ENCODE results near the gene FUT6. TPM values are rescaled to one million over a fixed set of nuclear protein-coding genes. Genes with fewer than 3 reads are reported as not detected.
"Not testable (repeated sequence)": the region's sequence is repeated elsewhere in the genome, so short reads cannot be mapped to it uniquely, and the experiment has no call there.

Gene FUT6
- total and polyA plus RNA-seq, 2 experiments from 2014 or later, result not detected

DNA sequence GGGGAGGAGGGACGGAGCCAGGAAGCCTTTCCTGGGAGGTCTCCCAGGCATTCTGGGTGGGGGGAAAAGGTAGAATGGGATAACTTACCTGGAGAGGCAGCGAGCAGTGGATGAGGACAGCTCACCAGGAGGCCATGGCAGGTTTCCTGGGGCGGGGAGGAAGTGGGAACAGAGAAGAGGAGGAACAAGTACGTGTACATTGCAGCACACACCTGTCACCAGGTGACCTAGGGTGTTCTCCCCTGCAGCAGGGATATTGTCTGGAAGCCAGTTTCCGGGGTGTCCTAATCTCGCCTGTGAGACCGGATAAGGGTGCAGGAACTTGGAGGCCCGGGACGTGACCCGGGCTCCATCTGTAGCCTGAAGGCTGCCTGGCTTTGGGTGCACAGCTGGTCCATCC lies 11.8 kb upstream of the FUT6 start, which contains the start of gene FUT3:
FUT3 (minus strand) TSS at position 148 of the 400 bp plus-strand sequence.
- Histone ChIP-seq H3K9me2 (ENCODE audit: insufficient read depth) (no peaks in the 10 kb centered on the region), H3K4me1 (ENCODE audit: insufficient read depth) (no peaks in the 10 kb centered on the region), H3K4me3 (no peak within 1 kb of the TSS), H3K27ac (no peak within 1 kb of the TSS), H3F3A (ENCODE audit: insufficient read depth) (no peaks in the 10 kb centered on the region), H2AFZ (no peak within 1 kb of the TSS), H4K20me1 (ENCODE audit: insufficient read depth) (no peaks in the 10 kb centered on the region), H3K4me2 (ENCODE audit: unreplicated experiment) (no peak within 1 kb of the TSS), H3K79me2 (ENCODE audit: insufficient read depth) (no peaks in the 10 kb centered on the region), H3K27me3 (replicated peaks; ENCODE audit: insufficient read depth) (peaks cover 14% of the 10 kb centered on the region; the same call in 1 of the 2 replicates), H3K9ac (no peak within 1 kb of the TSS), H3K36me3 (ENCODE audit: low read depth) (no peaks in the 10 kb centered on the region), H3K9me3 (ENCODE audit: low read depth) (no peaks in the 10 kb centered on the region)
- in situ Hi-C loops (cut with MboI), result no loop called here
- TF ChIP-seq EZH2phosphoT487 (IDR thresholded peaks at IDR 0.05; ENCODE audit: insufficient read depth, low read depth), result no peak
- DNase-seq, result no peak
- 67 to 76% methylated on average over 9 to 10 of the region's 10 CpGs for WGBS, 2 experiments (ENCODE audit: low coverage in 1 of 2, low lambda C conversion rate in 2 of 2, missing lambda C conversion rate in 2 of 2)

DNA sequence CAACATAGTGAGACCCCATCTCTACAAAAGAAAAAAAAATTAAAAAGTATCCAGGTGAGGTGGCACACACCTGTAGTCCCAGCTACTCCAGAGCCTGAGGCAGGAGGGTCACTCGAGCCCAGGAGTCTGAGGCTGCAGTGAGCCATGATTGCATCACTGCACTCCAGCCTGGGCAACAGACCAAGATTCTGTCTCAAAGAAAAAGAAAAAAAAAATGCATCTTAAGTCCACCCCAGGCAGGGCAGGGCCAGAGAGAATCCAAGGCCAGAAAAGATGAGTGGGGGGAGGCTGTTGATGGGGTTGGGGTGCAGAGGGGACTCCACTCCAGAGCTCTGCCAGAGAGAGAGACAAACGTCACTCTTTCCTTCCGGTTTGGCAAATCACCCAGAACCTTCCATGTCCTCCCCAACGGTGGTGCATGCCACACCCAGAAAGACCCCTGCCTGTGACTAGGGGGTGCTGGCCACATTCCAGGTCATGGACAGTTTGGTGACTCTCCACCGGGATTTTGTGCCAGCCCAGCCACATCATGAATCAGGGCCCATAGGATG lies 11.3 kb upstream of the FUT6 start:
- Histone ChIP-seq H3K27ac (no peak overlapping the region), H3K27me3 (replicated peaks; ENCODE audit: insufficient read depth) (peaks cover 14% of the 10 kb centered on the region; the same call in 1 of the 2 replicates), H3K4me2 (ENCODE audit: unreplicated experiment) (no peak overlapping the region), H2AFZ (no peak overlapping the region), H3K79me2 (ENCODE audit: insufficient read depth) (no peaks in the 10 kb centered on the region), H3K4me3 (no peak overlapping the region), H3K36me3 (ENCODE audit: low read depth) (no peaks in the 10 kb centered on the region), H4K20me1 (ENCODE audit: insufficient read depth) (no peaks in the 10 kb centered on the region), H3K9ac (no peak overlapping the region), H3K4me1 (ENCODE audit: insufficient read depth) (no peaks in the 10 kb centered on the region), H3K9me2 (ENCODE audit: insufficient read depth) (no peaks in the 10 kb centered on the region), H3F3A (ENCODE audit: insufficient read depth) (no peaks in the 10 kb centered on the region), H3K9me3 (ENCODE audit: low read depth) (no peaks in the 10 kb centered on the region)
- TF ChIP-seq EZH2phosphoT487 (IDR thresholded peaks at IDR 0.05; ENCODE audit: insufficient read depth, low read depth) (no peak), EZH2 (IDR thresholded peaks at IDR 0.05; ENCODE audit: insufficient read depth, poor library complexity, severe bottlenecking) (no peak)
- in situ Hi-C loops (cut with MboI), result no loop called here
- 2 to 3% methylated on average over 5 of the region's 5 CpGs for WGBS, 2 experiments (ENCODE audit: low coverage in 1 of 2, low lambda C conversion rate in 2 of 2, missing lambda C conversion rate in 2 of 2)
- peak; percentile 53 for DNase-seq

DNA sequence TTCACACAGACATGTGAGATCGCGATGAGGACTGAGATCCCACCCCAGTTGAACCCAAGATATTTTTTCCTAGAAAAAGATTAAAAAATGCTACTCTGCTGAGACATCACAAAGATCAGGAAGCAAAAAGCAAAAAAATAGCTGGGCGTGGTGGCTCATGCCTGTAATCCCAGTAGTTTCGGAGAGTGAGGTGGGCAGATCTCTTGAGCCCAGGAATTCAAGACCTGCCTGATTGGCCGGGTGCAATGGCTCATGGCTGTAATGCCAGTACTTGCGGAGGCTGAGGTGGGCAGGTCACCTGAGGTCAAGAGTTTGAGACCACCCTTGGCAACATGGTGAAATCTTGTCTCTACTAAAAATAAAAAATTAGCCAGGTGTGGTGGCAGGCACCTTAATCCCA lies 10.7 kb upstream of the FUT6 start:
- TF ChIP-seq EZH2 (IDR thresholded peaks at IDR 0.05; ENCODE audit: insufficient read depth, poor library complexity, severe bottlenecking) (no peak), EZH2phosphoT487 (IDR thresholded peaks at IDR 0.05; ENCODE audit: insufficient read depth, low read depth) (no peak)
- Histone ChIP-seq H3F3A (ENCODE audit: insufficient read depth) (no peaks in the 10 kb centered on the region), H2AFZ (no peak overlapping the region), H3K27me3 (replicated peaks; ENCODE audit: insufficient read depth) (peaks cover 14% of the 10 kb centered on the region; the same call in 1 of the 2 replicates), H3K36me3 (ENCODE audit: low read depth) (no peaks in the 10 kb centered on the region), H3K9ac (no peak overlapping the region), H3K9me2 (ENCODE audit: insufficient read depth) (no peaks in the 10 kb centered on the region), H3K4me3 (no peak overlapping the region), H3K4me2 (ENCODE audit: unreplicated experiment) (no peak overlapping the region), H3K79me2 (ENCODE audit: insufficient read depth) (no peaks in the 10 kb centered on the region), H3K4me1 (ENCODE audit: insufficient read depth) (no peaks in the 10 kb centered on the region), H3K27ac (no peak overlapping the region), H3K9me3 (ENCODE audit: low read depth) (no peaks in the 10 kb centered on the region), H4K20me1 (ENCODE audit: insufficient read depth) (no peaks in the 10 kb centered on the region)
- no peak for DNase-seq
- WGBS, 2 experiments (ENCODE audit: low coverage in 1 of 2, low lambda C conversion rate in 2 of 2, missing lambda C conversion rate in 2 of 2), result 70 to 75% methylated on average over 6 of the region's 6 CpGs
- in situ Hi-C loops (cut with MboI), result no loop called here

DNA sequence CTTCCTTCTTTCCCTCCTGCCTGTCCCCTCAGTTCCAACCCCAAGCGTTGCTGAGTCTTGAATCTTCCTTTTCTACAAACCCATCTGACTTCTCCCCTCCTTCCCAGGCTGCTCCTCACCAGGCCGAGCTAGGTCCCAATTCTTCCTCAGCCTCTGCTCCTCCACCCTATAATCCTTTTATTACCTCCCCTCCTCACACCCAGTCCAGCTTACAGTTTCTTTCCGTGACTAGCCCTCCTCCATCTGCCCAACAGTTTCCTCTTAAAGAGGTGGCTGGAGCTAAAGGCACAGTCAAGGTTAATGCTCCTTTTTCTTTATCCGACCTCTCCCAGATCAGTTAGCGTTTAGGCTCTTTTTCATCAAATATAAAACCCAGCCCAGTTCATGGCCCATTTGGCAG lies 9.1 kb upstream of the FUT6 start:
- H3K4me2 ChIP-seq (ENCODE audit: unreplicated experiment); H3K9me3 ChIP-seq (ENCODE audit: low read depth); H3K27ac ChIP-seq; H3K9me2 ChIP-seq (ENCODE audit: insufficient read depth); H3K27me3 ChIP-seq (replicated peaks; ENCODE audit: insufficient read depth); H3K9ac ChIP-seq; H3K79me2 ChIP-seq (ENCODE audit: insufficient read depth); H3K4me3 ChIP-seq; DNase-seq; in situ Hi-C loops (cut with MboI); H3F3A ChIP-seq (ENCODE audit: insufficient read depth); H2AFZ ChIP-seq; H3K36me3 ChIP-seq (ENCODE audit: low read depth); H3K4me1 ChIP-seq (ENCODE audit: insufficient read depth); H4K20me1 ChIP-seq (ENCODE audit: insufficient read depth): not testable (repeated sequence)
- WGBS, 2 experiments (ENCODE audit: low coverage in 1 of 2, low lambda C conversion rate in 2 of 2, missing lambda C conversion rate in 2 of 2), result 51 to 60% methylated on average over 5 of the region's 5 CpGs

DNA sequence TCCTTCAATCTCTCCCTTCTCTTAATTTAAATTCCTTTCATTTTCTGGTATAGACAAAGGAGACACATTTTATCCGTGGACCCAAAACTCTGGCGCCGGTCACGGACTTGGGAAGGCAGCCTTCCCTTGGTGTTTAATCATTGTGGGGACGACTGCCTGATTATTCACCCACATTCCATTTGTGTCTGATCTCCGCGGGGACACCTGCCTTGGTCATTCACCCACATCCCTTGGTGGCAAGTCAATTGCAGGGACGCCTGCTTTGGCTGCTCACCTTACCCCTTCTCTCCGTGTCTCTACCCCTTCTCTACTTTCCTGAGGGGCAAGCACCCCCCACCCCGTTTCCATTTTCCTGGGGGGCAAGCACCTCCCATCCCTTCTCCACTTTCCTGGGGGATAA lies 8.3 kb upstream of the FUT6 start:
- H3K79me2 ChIP-seq (ENCODE audit: insufficient read depth); H3K9me2 ChIP-seq (ENCODE audit: insufficient read depth); H3K4me2 ChIP-seq (ENCODE audit: unreplicated experiment); H3K36me3 ChIP-seq (ENCODE audit: low read depth); H3F3A ChIP-seq (ENCODE audit: insufficient read depth); H3K4me3 ChIP-seq; in situ Hi-C loops (cut with MboI); H3K27me3 ChIP-seq (replicated peaks; ENCODE audit: insufficient read depth); H4K20me1 ChIP-seq (ENCODE audit: insufficient read depth); H3K9ac ChIP-seq; DNase-seq; H3K4me1 ChIP-seq (ENCODE audit: insufficient read depth); H3K9me3 ChIP-seq (ENCODE audit: low read depth); H2AFZ ChIP-seq; H3K27ac ChIP-seq: not testable (repeated sequence)
- 54 to 62% methylated on average over 10 of the region's 10 CpGs for WGBS, 2 experiments (ENCODE audit: low coverage in 1 of 2, low lambda C conversion rate in 2 of 2, missing lambda C conversion rate in 2 of 2)

All from GM23248 (cell line).